GM18498 (cell line): ENCODE data around the gene LMAN2.

Experiments
- ATAC-seq: cut with Tn5 transposase; IDR thresholded peaks from one replicate; pipeline ENCODE4 v1.9.1; 2021; ENCODE audit warnings: mild to moderate bottlenecking, moderate library complexity; ENCODE audit not compliant: unreplicated experiment

LMAN2 gene

GRCh38 chr5:177328545-177329231, 22.8 kb downstream of the LMAN2 start:
- ATAC-seq = no peak

GRCh38 chr5:177327539-177328522, 23.6 kb downstream of the LMAN2 start:
- no peak for ATAC-seq

- no peak for ATAC-seq
These were observed 25.5 kb downstream of the LMAN2 start for GRCh38 chr5:177325868-177326381.

- no peak for ATAC-seq
These were observed 30.6 kb downstream of the LMAN2 start for GRCh38 chr5:177320879-177321278.

- ATAC-seq = no peak
These were observed 31.4 kb downstream of the LMAN2 start for GRCh38 chr5:177319913-177320588.

GRCh38 chr5:177317959-177318377, 33.5 kb downstream of the LMAN2 start:
- no peak for ATAC-seq

- ATAC-seq = no peak
These were observed 35.5 kb downstream of the LMAN2 start for GRCh38 chr5:177316005-177316404.

- ATAC-seq = no peak
These were observed 36.1 kb downstream of the LMAN2 start for GRCh38 chr5:177315411-177315810.

GRCh38 chr5:177314376-177315342, 36.8 kb downstream of the LMAN2 start:
- ATAC-seq = no peak

- ATAC-seq = no peak
These were observed 37.8 kb downstream of the LMAN2 start for GRCh38 chr5:177313561-177314259.

GRCh38 chr5:177312649-177313181, 38.8 kb downstream of the LMAN2 start:
- ATAC-seq = peak; percentile 18

GRCh38 chr5:177311723-177312648, 39.5 kb downstream of the LMAN2 start, which contains the start of gene MXD3:
MXD3 (minus strand) TSS chr5:177311898; CDS start chr5:177311830, 68 bp downstream.
- ATAC-seq = peak; percentile 79

- ATAC-seq = no peak
These were observed 40.1 kb downstream of the LMAN2 start for GRCh38 chr5:177311392-177311722.

- ATAC-seq = peak; percentile 31
These were observed 40.6 kb downstream of the LMAN2 start for GRCh38 chr5:177310757-177311391.

- no peak for ATAC-seq
These were observed 41.1 kb downstream of the LMAN2 start for GRCh38 chr5:177310332-177310731.

GRCh38 chr5:177309351-177310191, 41.9 kb downstream of the LMAN2 start:
- ATAC-seq = no peak

GRCh38 chr5:177308740-177309139, 42.7 kb downstream of the LMAN2 start:
- ATAC-seq = no peak
